IMR-90 (cell line): ENCODE results near the gene OBP2B. TPM values are rescaled to one million over a fixed set of nuclear protein-coding genes. Genes with fewer than 3 reads are reported as not detected.

Experiments
- ATAC-seq: fragments of 200-7000 bp; cut with Tn5 transposase; 2 replicates; pipeline ENCODE4 v1.9.1; 2020; ENCODE audit warnings: low read depth, mild to moderate bottlenecking, moderate library complexity
- BruUV-seq: library from RNA; stranded (reverse); fragments of 400-500 nt; replicated peaks from 2 replicates; lab custom pipeline; 2021; lab: Mats Ljungman, UMichigan
- CTCF ChIA-PET: fragments of 300-600 bp; formaldehyde crosslinking; extraction: SDS; loops from one replicate; lab custom pipeline; 2021; ENCODE audit warnings: antibody characterized with exemption; lab: Yijun Ruan, JAX
- POLR2A ChIA-PET: fragments of 300-600 bp; sonication (Branson Sonifier 250); formaldehyde crosslinking; loops from one replicate; lab custom pipeline; 2022; ENCODE audit warnings: antibody characterized with exemption; ENCODE audit not compliant: unreplicated experiment; lab: Charles Lee
- DNase-seq: peaks from one replicate; pipeline ENCODE4 v3.0.0; 2013
- H2AFZ ChIP-seq: replicated peaks from 2 replicates; pipeline ENCODE3; 2013; ENCODE audit warnings: low read length, mild to moderate bottlenecking; ENCODE audit not compliant: poor library complexity
- H2AK5ac ChIP-seq: 2 replicates; pipeline ENCODE4 v1.6.1; 2013; ENCODE audit warnings: low read depth, low read length, inconsistent platforms
- H2AK9ac ChIP-seq: replicated peaks from 2 replicates; pipeline ENCODE3; 2013; ENCODE audit warnings: mild to moderate bottlenecking, low read depth, low read length, moderate library complexity; ENCODE audit not compliant: poor library complexity
- H2BK120ac ChIP-seq: 2 replicates; pipeline ENCODE4 v1.6.1; 2013; ENCODE audit warnings: low read depth, low read length, inconsistent platforms
- H2BK15ac ChIP-seq: 3 replicates; pipeline ENCODE4 v1.6.1; 2013; ENCODE audit warnings: low read depth, low read length, inconsistent platforms
- H2BK20ac ChIP-seq: 2 replicates; pipeline ENCODE4 v1.6.1; 2013; ENCODE audit warnings: low read depth, mild to moderate bottlenecking, inconsistent platforms, low read length, moderate library complexity
- H2BK5ac ChIP-seq: 2 replicates; pipeline ENCODE4 v1.6.1; 2013; ENCODE audit warnings: mild to moderate bottlenecking, low read depth, low read length, inconsistent platforms; ENCODE audit not compliant: poor library complexity, severe bottlenecking
- H3K14ac ChIP-seq: replicated peaks from 2 replicates; pipeline ENCODE4 v1.6.1; 2013; ENCODE audit warnings: low read depth, low read length, inconsistent platforms
- H3K18ac ChIP-seq: 2 replicates; pipeline ENCODE4 v1.6.1; 2013; ENCODE audit warnings: low read depth, low read length, control low read depth
- H3K23ac ChIP-seq: 2 replicates; pipeline ENCODE4 v1.6.1; 2013; ENCODE audit warnings: low read depth, low read length, inconsistent platforms
- H3K27ac ChIP-seq: 2 replicates; pipeline ENCODE4 v1.5.1; 2013; ENCODE audit warnings: mild to moderate bottlenecking, control low read depth, low read length; ENCODE audit not compliant: insufficient read depth
- H3K27me3 ChIP-seq: 2 replicates; pipeline ENCODE4 v1.6.1; 2013; ENCODE audit warnings: low read length; ENCODE audit not compliant: control insufficient read depth, insufficient read depth
- H3K36me3 ChIP-seq: 2 replicates; pipeline ENCODE4 v1.6.1; 2013; ENCODE audit warnings: low read length, mixed read lengths; ENCODE audit not compliant: control insufficient read depth, insufficient read depth
- H3K4ac ChIP-seq: 2 replicates; pipeline ENCODE4 v1.6.1; 2013; ENCODE audit warnings: low read depth, low read length, inconsistent platforms
- H3K4me1 ChIP-seq: 2 replicates; pipeline ENCODE4 v1.6.1; 2013; ENCODE audit warnings: low read length, mixed read lengths; ENCODE audit not compliant: control insufficient read depth, insufficient read depth
- H3K4me2 ChIP-seq: 2 replicates; pipeline ENCODE4 v1.6.1; 2013; ENCODE audit warnings: low read depth, mild to moderate bottlenecking, control low read depth, low read length, moderate library complexity
- H3K4me3 ChIP-seq: 2 replicates; pipeline ENCODE4 v1.5.1; 2013; ENCODE audit warnings: low read depth, mild to moderate bottlenecking, control low read depth, low read length, moderate library complexity; ENCODE audit not compliant: insufficient read depth
- H3K56ac ChIP-seq: 2 replicates; pipeline ENCODE4 v1.6.1; 2013; ENCODE audit warnings: low read length, inconsistent platforms; ENCODE audit not compliant: insufficient read depth; ENCODE audit errors: extremely low read depth
- H3K79me1 ChIP-seq, 2 experiments: 2 replicates each; pipeline ENCODE4 v1.6.1; 2013; ENCODE audit warnings: low read length in 2 of 2, inconsistent platforms in 1 of 2, low read depth in 1 of 2
- H3K9ac ChIP-seq: 2 replicates; pipeline ENCODE4 v1.6.1; 2013; ENCODE audit warnings: low read depth, low read length, control low read depth
- H3K9me1 ChIP-seq: 2 replicates; pipeline ENCODE4 v1.6.1; 2013; ENCODE audit warnings: low read length, inconsistent platforms; ENCODE audit not compliant: insufficient read depth
- H3K9me3 ChIP-seq: 2 replicates; pipeline ENCODE4 v1.6.1; 2013; ENCODE audit warnings: low read length; ENCODE audit not compliant: control insufficient read depth, insufficient read depth
- H4K20me1 ChIP-seq: 2 replicates; pipeline ENCODE4 v1.6.1; 2013; ENCODE audit warnings: low read length, inconsistent platforms; ENCODE audit not compliant: insufficient read depth
- H4K5ac ChIP-seq: 2 replicates; pipeline ENCODE4 v1.6.1; 2013; ENCODE audit warnings: mild to moderate bottlenecking, low read depth, low read length, control low read depth
- H4K8ac ChIP-seq, 2 experiments: 2 replicates each; pipeline ENCODE4 v1.6.1; 2013; ENCODE audit warnings: low read depth in 2 of 2, low read length in 2 of 2, control low read depth in 1 of 2, inconsistent platforms in 1 of 2
- H4K91ac ChIP-seq: 2 replicates; pipeline ENCODE4 v1.6.1; 2013; ENCODE audit warnings: low read depth, low read length, inconsistent platforms; ENCODE audit not compliant: insufficient read depth
- CHD1 ChIP-seq: IDR thresholded peaks from 2 replicates; pipeline ENCODE4 v1.6.1; 2012; ENCODE audit warnings: low read depth, low read length, improper control_type of control experiment
- POLR2A ChIP-seq: IDR thresholded peaks from 2 replicates; pipeline ENCODE4 v1.6.1; 2012; ENCODE audit warnings: mild to moderate bottlenecking, low read depth, low read length
- RCOR1 ChIP-seq: IDR thresholded peaks from 2 replicates; pipeline ENCODE4 v1.6.1; 2012; ENCODE audit warnings: mild to moderate bottlenecking, low read length, improper control_type of control experiment; ENCODE audit not compliant: insufficient replicate concordance
- RFX5 ChIP-seq: IDR thresholded peaks from 2 replicates; pipeline ENCODE4 v1.8.0; 2012; ENCODE audit warnings: low read depth, mild to moderate bottlenecking, low read length, moderate library complexity
- SMC3 ChIP-seq: fragments of 150-350 bp; IDR thresholded peaks from 2 replicates; pipeline ENCODE4 v1.6.1; 2016; ENCODE audit warnings: low read depth, mild to moderate bottlenecking, antibody characterized with exemption, low read length, moderate library complexity
- WGBS, 2 experiments: methylation state at CpG; one replicate each; pipeline versions ENCODE4 v1.1.5 to v1.1.7; 2013; ENCODE audit warnings: missing lambda C conversion rate in 2 of 2; ENCODE audit not compliant: insufficient read length in 1 of 2; ENCODE audit errors: extremely low coverage in 2 of 2; 5-methylcytosine and 5-hydroxymethylcytosine counted together
- dilution Hi-C: fragments of 300-500 bp; cut with HindIII; formaldehyde crosslinking; loops from one replicate; pipeline ENCODE4 v1.14.3; 2018; ENCODE audit warnings: low sequenced_read_pairs; ENCODE audit not compliant: unreplicated experiment
- in situ Hi-C: fragments of 300-500 bp; cut with MboI; formaldehyde crosslinking; loops from 3 replicates; pipeline ENCODE4 v1.14.3; 2019; ENCODE audit warnings: low sequenced_read_pairs, inconsistent platforms, mixed read lengths
- intact Hi-C: fragments of 100-400 bp; cut with micrococcal nuclease; formaldehyde crosslinking; loops from 2 replicates; pipeline ENCODE4 v1.10.0; 2022
- polyA plus RNA-seq, 3 experiments: library from polyadenylated mRNA; depleted of rRNA; stranded (reverse); fragments of >200 nt; gene quantifications; 2 replicates each; pipeline ENCODE4 v1.2.3, GENCODE V29; 2012; ENCODE audit warnings: low replicate concordance in 1 of 3
- total RNA-seq: library from RNA; depleted of rRNA; stranded (reverse); fragments of >200 nt; gene quantifications from 2 replicates; pipeline ENCODE4 v1.2.3, GENCODE V29; 2012

Gene OBP2B
- total and polyA plus RNA-seq, 2 of the 4 experiments (the other 2 are of a cell fraction) = not detected

GRCh38 chr9:133226219-133227171 is 17.4 kb upstream of the OBP2B start (continued):
- TF ChIP-seq SMC3 = no peak

GRCh38 chr9:133225171-133226011 is 16.3 kb upstream of the OBP2B start:
- no peak for ATAC-seq
- Histone ChIP-seq H3K79me1 (no peaks in the 10 kb centered on the region), H4K20me1 (no peaks in the 10 kb centered on the region), H3K4ac (no peak overlapping the region), H3K56ac (no peak overlapping the region), H3K36me3 (no peaks in the 10 kb centered on the region), H4K5ac (no peak overlapping the region), H3K9me3 (no peaks in the 10 kb centered on the region), H2BK120ac (no peak overlapping the region), H3K9me1 (no peaks in the 10 kb centered on the region), H3K14ac (no peak overlapping the region), H3K27me3 (peaks cover 11% of the 10 kb centered on the region), H2AK9ac (no peak overlapping the region), H3K9ac (no peak overlapping the region), H2BK15ac (no peak overlapping the region), H3K18ac (no peak overlapping the region), H3K23ac (no peak overlapping the region), H2AFZ (no peak overlapping the region), H4K8ac (no peak overlapping the region), H4K91ac (no peak overlapping the region), H3K4me2 (no peak overlapping the region), H3K4me3 (no peak overlapping the region), H2AK5ac (no peak overlapping the region), H2BK20ac (no peak overlapping the region), H2BK5ac (no peak overlapping the region), H3K4me1 (no peaks in the 10 kb centered on the region), H3K27ac (no peak overlapping the region)
- in situ Hi-C loops = no loop called here
- 70% methylated on average over 21 of the region's 38 CpGs; no CpG with 5 or more reads in 1 of the 2 experiments for WGBS, 2 experiments
- no TSS peak for BruUV-seq
- CTCF ChIA-PET = interaction anchor here (0.9 kb wide), 1 partner anchor 13 kb away, joined by 3 read pairs; no protein-coding TSS in a partner anchor
- dilution Hi-C loops = no loop called here
- intact Hi-C loops = no loop called here
- DNase-seq = no peak
- POLR2A ChIA-PET = no interaction called here
- TF ChIP-seq POLR2A (no peak), RFX5 (no peak), RCOR1 (no peak), CHD1 (no peak)
